Stimulated activated CD8-positive, alpha-beta memory T cell treated with anti-CD3 and anti-CD28 coated beads, Interleukin-15, amount 100 ng/mL, for 1 hour (primary cell): ENCODE data around the gene ATOX1.
"Not testable (repeated sequence)": the region's sequence is repeated elsewhere in the genome, so short reads cannot be mapped to it uniquely, and the experiment has no call there.

ENCODE experiments used
- DNase-seq: peaks from one replicate; pipeline ENCODE4 v3.0.0-alpha.2; 2020; ENCODE audit warnings: low read depth

ATOX1 gene

DNA sequence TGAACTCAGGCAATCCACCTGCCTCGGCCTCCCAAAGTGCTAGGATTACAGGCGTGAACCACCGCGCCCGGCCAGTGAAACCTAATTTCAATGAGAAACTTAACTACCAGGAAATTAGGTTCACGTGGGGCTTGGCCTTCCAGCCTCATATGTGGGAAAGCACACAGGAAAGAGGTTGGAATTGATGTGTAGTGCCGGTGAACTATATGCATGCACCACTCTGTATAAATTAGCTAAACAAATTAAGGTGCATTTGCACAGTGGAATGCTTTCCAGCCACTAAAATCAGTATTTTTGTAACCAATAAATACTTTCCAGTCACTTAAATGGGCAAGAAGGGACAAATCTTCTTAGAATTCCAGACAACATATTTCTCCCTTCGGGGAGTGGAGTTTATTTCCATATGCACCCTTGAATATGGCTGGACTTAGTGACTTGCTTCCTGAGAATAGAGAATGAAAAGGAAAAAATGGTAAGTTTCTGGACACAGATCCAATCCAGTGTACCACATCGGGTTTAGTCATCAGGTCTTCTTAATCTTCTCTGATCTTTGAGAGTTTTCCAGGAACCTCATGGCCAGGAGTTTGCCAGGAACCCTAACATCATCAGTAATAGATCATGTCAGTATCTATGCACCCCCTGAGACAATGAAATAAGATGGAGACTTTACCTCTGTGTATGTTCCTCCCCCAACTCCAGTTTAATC is 24.9 kb downstream of the ATOX1 start:
- no peak for DNase-seq

DNA sequence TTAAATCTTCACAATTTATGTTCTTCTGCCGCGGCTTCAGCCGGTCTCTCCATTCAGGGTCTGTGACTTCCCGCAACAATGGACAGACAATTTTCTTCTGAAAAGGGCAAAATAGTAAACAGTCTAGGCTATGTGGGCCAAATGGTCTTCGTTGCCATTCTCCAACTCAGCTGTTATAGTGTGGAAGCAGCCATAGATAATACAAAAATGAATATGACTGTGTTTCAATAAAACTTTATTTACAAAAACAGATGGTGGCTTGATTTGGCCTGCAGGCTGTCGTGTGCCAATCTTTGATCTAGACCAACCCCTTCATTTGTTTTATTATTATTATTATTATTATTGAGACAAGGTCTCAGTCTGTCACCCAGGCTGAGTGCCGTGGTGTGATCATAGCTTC is 28.1 kb downstream of the ATOX1 start:
- DNase-seq = no peak

DNA sequence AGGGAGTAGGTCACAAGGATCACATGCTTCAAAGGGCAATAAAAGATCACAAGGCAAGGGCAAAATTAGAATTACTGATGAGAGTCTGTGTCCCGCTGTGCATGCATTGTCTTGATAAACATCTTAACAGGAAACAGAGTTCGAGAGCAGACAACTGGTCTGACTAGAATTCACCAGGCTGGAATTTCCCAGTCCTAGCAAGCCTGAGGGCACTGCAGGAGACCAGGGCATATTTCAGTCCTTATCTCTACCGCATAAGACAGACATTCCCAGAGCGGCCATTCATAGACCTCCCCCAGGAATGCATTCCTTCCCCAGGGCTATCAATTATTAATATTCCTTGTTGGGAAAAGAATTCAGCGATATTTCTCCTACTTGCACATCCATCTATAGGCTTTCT is 28.8 kb downstream of the ATOX1 start:
- DNase-seq = not testable (repeated sequence)

DNA sequence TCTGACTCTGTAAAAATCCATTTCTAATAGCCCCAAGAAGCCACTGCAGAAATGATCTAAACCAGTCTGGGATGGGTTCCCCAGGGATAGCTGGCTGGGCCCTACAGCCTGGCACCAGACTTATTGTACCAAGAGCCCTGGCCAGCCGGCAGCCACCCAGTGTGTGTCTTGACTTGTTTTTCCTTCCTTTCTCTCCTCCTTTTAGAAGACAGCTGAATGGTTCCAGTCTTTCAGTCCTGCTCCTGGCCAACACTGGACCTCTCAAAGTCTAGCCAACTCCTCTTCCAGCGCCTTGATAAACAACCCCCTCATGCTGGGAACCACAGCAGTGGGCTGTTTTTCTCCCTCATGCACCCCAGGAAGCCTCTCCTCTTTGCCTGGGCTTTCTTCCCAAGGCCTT is 34.1 kb downstream of the ATOX1 start:
- no peak for DNase-seq

DNA sequence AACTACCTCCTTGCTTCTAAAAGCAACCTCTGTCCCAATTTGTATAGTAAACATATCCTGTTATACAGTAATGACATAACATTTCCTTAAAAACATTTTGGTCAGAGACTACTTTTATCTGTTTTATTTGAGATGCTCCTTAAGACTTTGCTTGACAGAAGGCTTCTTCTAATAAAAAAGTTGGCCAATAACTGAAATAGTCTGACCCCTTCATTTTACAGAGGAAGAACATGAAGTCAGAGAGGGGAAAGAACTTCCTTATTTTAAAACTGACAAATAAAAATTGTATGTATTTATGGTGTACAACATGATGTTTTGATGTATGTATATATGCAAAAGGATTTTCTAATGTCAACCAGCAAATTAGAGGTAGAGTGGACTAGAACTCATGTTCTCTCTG is 35.9 kb downstream of the ATOX1 start:
- no peak for DNase-seq

DNA sequence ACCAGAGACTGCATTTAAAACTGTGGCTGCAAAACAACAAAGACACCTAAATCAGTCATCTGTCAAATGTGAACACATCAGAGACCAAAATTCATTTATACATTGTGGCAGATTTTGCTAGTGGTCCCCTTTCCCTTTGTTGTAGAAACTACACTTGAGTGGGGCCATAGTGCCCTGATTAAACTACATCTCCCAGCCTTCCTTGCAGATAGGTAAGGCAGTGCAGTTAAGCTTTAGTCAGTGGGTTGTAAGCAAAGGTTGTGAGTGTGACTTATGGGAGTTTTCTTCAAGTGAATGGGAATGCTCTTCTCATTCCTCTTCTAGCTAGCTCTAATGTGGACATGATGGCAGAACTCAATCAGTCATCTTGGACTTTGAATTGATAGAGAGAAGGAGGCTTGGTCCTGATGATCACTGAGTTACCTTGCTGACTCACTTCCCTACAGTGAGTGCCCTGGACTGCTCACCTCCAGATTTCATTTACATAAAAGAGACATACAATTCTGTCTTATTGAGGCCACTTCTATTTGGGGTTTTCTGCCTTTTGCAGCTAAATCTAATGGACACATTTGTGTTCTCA is 36.5 kb downstream of the ATOX1 start:
- no peak for DNase-seq

DNA sequence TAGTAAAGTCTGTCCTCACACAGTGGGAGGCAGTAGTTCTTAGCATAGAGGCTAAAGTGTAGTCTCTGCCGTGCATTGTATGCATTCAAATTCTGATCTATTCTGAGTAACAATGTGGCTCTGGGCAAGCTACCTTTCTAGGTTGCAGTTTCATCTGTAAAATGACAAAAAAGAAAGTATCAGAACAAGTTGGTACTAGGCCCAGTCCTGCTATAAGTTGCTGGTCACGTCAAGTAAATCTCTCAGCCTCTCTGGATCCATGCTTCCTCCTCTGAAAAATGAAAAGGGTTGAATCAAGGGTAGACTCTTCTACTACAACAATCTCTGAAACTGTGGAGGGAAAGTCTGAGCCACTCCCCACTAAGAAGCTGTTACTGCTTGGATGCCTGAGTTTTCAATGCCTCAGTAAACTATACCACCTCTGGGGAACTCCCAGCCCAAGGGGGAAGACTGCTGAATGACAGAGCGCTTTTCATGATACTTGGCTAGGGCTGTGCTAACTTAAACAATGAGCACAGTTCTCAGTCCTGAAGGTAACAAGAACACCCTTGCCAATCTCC is 37.3 kb downstream of the ATOX1 start:
- no peak for DNase-seq

DNA sequence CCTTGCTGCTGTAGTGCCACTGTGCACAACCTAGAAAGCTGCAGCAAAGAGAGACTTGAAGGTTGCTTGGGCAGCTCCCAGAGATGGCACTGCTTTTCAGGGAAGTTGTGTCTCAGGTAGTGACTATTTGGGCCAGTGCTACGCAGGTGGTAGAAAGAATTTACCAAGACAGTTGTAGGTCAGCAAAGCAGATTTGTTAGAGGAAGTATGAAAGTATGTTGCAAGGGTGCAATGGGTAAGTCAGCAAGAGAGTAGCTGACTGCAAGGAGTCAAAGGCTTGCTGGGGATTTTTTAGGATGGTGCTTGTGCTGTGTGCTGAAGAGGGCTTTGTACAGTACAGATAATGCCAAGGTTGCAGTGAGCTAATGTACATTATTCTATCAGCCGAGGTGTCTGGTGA is 38.2 kb downstream of the ATOX1 start:
- DNase-seq = no peak

DNA sequence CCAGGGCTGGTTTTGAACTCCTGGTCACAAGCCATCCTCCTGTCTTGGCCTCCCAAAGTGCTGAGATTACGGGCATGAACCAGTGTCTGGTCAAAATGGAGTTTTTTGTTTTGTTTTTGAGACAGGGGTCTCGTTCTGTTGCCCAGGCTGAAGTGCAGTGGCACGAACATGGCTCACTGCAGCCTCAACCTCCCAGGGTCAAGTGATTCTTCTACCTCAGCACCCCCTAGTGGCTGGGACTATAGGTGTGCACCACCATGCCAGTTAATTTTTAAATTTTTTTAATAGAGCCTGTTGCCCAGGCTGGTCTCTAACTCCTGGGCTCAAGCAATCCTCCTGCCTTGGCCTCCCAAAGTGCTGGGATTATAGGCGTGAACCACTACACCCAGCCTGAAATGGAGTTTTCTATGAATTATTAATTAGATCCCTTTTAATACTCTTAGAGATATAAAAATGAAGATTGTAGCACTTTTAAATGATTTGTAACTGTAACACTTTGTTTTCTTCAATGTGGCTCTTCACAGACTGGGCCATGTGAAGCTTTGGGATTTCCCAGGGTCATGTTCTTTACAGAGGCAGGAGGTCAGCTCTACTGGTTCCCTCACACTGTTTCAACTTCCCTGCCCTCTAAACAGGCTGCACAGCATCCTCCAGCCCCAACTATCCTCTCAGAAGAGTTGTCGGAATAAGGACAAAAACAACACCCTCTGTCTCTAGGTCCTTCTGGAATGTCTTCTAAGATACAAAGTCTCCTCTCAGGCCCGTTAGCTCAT is 39.0 kb downstream of the ATOX1 start:
- no peak for DNase-seq

DNA sequence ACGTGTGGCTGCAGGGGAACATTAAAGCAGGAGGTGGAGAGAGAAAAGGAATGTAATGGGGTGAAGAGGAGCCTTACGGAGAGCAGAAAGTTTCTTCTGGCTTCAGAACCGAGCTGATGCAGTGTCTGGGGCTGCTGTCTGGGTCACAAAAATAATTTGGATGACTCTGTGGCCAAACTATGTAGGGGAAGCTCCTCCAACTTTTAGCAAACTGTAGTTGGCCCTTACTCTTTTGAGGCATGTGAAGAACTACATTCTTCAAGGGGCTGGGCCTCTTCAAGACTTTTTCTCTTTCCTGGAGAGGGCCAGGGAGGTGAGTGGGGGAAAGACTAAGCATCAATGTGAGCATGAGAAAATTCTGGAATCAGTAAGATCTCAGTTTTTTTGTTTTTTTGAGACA is 39.8 kb downstream of the ATOX1 start:
- DNase-seq = no peak

DNA sequence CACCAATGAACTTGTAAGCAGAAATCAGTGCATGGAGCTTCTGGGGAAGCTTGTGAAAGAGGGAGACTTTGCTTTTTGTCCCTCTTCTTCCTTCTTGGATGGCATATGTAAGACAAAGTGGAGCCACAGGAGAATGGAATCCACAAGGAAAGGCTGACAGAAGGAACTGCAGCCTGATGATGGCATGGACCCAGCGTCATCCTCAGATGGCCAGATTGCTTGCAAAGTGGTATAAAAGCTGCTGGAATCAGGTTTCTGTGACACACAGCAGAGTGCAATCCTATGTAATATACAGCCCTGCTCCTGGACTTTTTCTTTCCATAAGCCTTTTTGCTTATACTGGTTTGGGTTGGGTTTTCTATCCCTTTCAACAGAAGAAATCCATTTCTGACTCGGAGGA is 40.3 kb downstream of the ATOX1 start:
- no peak for DNase-seq

DNA sequence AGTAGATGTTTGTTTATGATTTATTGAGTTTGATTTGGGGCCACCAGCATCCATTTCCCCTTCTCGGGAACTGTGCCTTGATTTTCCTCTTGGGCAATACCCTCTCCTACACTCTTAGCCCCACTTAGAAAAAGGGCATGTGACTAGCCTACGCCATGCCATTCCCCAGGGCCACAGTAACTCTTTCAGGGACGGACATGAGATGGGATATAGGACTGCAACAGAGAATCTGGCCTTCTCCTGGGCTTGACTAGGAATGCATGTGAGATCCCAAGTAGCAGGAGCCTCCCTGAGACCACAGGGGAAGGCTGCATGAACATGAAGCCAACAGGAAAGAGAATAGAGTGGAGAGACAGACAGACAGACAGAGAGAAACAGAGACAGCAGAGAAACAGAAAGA is 41.0 kb downstream of the ATOX1 start:
- no peak for DNase-seq

DNA sequence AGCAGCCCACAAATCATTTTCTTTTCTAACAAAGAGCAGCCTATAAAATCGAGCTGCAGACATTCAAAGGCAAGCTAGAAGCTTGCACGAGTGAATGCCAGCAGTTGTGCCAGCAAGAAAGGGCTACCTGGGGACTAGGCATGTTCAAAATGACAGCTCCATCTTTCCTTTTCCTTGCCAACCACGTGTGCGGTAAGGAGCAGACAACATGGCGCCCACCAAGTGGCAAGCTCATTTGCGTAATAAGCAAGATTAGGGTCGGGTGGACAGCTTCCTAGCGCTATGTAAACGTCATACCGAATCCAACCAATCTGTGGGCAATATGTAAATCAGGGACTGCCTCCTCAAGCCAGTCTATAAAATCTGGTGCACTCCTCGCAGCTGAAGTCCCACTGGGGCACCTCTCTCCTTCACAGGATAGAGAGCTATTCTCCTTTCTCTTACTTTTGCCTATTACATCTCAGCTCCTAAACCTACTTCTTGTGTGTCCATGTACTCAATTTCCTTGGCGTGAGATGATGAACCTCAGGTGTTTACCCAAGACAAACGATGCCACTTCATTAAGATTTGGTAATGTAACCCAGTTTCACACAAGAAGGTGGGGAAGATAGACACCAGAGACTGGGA is 49.2 kb downstream of the ATOX1 start:
- DNase-seq = no peak

DNA sequence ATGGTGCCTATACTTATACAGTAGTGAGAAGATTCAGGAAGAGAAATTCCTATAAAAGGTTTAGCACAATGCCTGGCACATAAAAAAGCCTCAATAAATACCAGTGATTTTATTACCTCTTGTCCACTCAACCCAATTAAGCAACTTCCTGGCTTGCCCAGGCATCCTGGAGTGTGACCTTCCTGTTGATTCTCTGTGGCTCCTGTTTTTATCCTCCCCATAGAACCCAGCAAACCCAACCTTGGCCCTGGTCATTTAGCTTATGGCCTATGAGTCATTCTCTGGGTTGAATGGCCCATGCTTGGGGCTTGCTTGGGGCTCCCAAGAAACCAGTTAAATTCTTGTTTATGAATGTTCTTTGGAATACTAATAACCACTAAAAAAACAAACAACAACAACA is 50.3 kb downstream of the ATOX1 start:
- no peak for DNase-seq

DNA sequence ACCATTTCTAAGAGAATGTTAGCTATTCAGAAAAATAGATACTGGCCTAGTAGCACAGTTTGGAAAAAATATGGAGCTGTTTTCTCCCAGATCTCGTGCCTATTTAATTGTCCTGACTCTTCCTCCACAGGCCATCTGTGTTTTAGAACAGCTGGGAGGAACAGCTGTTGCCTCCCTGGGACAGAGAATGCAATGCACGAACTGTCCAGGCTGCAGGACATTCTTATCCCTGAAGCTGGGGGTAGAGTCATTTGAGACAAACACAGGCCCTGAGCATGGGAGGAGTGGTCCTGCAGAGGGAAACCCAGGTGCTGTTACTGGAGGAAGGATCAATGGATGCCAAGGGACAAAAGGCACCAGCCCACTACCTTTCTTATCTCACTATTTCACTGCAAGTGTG is 50.9 kb downstream of the ATOX1 start:
- no peak for DNase-seq

DNA sequence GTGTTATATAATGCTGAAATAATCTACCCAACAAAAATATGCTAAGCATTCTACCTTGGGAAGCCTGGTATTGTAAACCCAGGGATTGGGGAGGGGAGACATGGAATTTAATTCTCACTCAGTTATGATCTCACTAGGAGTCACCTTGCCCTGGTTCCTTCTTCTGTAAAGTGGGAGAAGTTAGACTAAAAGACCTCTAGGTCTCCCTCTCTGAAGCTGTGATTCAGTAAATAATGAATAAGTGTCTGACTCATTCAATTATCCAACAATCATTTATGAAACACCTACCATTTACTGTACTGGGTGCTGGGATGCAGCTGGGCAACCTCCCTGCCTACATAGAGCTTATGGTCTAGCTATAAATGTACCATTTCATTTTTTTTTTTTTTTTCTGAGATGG is 51.5 kb downstream of the ATOX1 start:
- no peak for DNase-seq

DNA sequence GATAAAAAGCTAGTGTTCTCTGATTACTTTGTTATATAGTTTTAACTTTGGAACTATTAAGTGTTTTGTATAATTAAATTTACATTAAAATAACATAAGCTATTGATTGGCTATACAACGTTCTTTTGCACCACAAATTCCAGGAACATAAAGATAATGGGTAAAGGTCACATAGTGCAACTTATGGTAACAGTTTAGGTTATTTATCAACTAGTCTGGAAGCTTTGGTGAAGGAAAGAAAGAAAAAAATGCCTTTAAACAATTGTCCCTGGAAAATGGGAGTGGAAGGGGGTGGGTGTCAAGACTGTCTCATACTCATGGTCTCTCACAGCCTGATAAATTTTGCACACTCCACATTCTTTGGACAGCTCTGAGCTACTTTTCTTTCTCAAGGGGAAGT is 54.7 kb downstream of the ATOX1 start:
- DNase-seq = no peak

DNA sequence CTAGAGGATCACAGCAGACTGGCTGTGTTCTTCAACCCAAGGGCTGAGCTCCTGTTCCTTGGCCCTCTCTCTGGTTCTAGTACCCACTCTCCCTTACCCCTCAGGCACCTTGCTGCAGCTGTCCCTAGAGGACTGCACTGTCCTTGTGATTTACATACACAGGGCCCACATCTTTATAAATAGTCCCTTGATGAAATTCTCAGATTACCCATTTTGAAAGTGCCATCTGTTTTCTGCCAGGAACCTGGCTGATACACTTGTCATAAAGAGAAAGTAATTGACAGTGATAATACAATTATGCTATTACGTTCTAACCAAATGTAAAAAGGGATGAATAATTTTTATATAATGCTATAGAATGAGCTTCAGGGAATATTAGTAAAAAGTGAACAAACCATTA is 55.2 kb downstream of the ATOX1 start:
- no peak for DNase-seq

DNA sequence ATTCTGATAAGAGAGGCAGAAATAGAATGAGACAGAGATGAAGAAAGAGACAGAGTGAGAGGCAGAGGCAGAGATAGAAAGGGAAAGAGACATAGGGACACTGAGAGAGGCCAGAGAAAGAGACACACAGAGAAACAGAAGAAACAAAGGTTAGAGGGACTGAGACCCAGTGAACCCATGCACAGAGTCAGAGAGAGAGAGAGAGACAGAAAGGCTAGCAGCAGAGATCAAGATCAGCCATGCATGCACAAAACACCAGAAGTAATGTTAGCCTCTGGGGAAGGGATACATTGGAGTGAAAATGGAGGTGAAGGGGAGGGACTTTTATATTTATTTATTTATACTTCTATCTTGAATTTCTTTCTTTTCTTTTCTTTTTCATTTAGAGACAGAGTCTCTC is 57.6 kb downstream of the ATOX1 start:
- no peak for DNase-seq

DNA sequence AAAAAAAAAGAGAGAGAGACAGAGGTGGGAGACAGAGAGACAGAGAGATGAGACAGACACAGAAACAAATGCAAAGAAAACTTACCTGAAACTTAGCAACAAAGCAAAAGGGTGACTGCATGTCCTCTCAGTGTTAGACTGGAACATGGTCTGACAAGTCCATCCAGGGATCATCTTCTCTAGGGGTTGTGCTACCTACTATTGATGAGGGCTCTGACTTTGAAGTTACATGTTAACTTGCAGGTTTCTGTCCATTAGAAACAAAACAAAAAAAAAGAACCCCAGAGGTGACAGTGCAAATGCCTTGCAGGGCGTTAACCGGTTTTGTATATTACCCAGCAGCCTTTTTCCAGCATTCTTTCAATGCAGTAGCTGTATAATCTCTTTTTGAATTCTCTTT is 58.1 kb downstream of the ATOX1 start:
- no peak for DNase-seq

DNA sequence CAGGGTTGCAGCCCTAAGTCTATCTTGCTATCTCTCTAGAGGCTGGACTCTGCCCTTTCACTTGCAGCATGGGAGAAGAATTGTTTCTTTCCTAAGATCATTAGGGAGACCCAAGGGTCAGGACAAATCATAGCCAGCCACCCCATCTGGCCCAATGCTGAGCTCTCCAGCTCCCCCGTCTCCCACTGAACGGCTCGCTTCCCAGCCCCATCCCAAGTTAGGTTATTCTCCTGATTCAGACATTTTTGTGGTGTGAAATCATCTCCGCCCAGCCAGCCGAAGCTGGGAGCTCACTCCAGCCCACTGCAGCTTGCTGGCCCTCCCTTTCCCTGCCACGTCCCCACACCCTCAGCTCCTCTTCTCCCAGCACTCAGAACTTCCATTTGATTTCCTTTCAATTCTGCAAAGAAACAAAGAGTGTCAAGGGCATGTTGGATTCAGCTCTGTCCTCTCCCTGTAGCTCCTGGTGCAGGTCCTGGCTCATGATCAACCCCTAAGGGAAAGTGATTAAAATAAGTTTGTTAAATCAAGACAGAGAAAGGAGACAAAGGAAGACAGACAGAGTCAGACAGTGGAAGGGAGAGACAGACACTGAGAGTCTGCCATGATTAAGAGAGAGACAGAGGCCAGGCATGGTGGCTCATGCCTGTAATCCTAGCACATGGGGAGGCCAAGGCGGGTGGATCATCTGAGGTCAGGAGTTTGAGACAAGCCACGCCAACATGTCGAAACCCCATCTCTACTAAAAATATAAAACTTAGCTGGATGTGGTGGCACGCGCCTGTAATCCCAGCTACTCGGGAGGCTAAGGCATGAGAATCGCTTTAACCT is 59.1 kb downstream of the ATOX1 start:
- DNase-seq = no peak

DNA sequence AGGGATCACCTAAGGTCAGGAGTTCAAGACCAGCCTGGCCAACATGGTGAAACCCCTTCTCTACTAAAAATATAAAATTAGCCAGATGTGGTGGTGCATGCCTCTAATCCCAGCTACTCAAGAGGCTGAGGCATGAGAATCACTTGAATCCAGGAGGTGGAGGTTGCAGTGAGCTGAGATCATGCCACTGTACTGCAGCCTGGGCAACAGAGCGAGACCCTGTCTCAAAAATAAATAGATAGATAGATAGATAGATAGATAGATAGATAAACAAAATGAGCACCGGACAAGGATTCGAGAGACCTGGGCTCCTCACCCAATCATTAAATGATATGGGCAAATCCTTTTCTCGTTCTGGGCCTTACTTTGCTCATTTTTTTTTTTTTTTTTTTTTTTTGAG is 60.4 kb downstream of the ATOX1 start:
- not testable (repeated sequence) for DNase-seq
